Posterior cingulate gyrus (tissue), 11 donors: ENCODE data around the gene IRGM.

Experiments
- DNase-seq, 10 donors: peaks; one replicate each; pipeline versions ENCODE4 v3.0.0 to v3.0.0-alpha.2; 2020 to 2021; ENCODE audit warnings: mixed read lengths in 3 of 10
- intact Hi-C: fragments of 100-400 bp; cut with DNase I; formaldehyde crosslinking; loops from one replicate; pipeline ENCODE4 v1.15.1; 2023

The IRGM gene

GRCh38 chr5:150895431-150896428, 49.4 kb downstream of the IRGM start:
- DNase-seq = no peak
- intact Hi-C loops = no loop called here
